HG02759 (cell line): Measurements from ENCODE around the gene ERFL.

ENCODE experiments used
- ATAC-seq: cut with Tn5 transposase; IDR thresholded peaks from one replicate; pipeline ENCODE4 v1.9.1; 2021; ENCODE audit warnings: mild to moderate bottlenecking, moderate library complexity; ENCODE audit not compliant: unreplicated experiment

Gene ERFL

DNA sequence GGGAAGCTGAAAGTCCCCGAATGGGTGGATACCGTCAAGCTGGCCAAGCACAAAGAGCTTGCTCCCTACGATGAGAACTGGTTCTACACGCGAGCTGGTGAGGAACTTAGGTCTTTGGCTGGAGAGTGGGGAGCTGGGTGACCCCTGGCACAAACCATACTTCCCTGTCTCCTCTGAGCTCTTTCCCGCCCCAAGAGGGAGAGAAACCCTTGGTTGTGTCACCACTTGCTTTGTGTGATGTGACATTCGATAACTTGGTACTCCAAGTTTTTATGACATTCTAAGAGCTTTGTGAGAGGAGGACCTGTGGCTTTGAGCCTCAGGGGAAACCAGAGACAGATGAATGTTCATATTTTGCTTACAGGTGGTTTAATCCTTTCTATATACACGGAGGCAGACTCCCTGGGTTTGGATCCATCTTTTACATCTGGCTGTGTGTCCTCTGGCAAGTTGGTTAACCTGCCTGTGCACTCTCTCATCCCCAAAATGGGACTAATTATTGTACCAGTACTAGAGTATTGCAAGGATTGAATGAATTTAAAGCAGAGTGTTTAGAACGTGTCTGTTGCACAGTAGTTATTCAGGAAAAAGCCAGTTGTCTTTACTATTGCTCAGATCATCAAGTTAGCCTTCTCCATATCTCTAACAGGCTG lies 67.0 kb downstream of the ERFL start:
- no peak for ATAC-seq

GRCh38 chr19:41860419-41861115 lies 67.7 kb downstream of the ERFL start:
- ATAC-seq = no peak

GRCh38 chr19:41859618-41860418 lies 68.4 kb downstream of the ERFL start, which contains the start of gene RPS19:
Gene RPS19 (plus strand): TSS chr19:41860255. CDS start chr19:41860775, 520 bp downstream.
- peak; percentile 79 for ATAC-seq

DNA sequence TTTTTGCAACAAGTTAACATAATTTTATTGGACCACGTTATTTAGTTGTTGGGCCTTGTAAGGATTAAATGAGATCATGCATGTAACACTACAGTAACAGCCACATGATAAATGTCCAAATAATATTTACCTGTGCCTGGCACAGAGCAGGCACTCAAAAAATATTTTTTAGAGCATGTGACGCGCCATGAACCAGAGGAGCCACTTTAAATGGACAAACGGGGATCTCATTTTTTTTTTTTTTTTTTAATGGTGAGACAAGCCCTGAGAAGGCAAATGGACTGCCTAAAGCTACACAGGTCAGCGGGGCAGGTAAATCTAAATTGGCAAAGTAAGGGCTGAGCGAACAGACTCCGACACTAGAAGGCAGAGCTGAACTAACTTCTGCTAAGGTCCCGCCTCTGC lies 69.0 kb downstream of the ERFL start:
- no peak for ATAC-seq
